Adipocyte (in vitro differentiated cells): ENCODE results near the gene LRMDA.

ENCODE experiments used
- DNase-seq: peaks from one replicate; pipeline ENCODE4 v3.0.0-alpha.2; 2015; ENCODE audit warnings: low read depth
- H3K27me3 ChIP-seq: replicated peaks from 2 replicates; pipeline ENCODE4 v1.7.0; 2013; ENCODE audit warnings: mild to moderate bottlenecking, low read length, moderate library complexity; ENCODE audit not compliant: control insufficient read depth, insufficient read depth
- H3K36me3 ChIP-seq: 2 replicates; pipeline ENCODE4 v1.7.0; 2013; ENCODE audit warnings: low read length, mild to moderate bottlenecking, moderate library complexity; ENCODE audit not compliant: control insufficient read depth, insufficient read depth, severe bottlenecking
- H3K4me1 ChIP-seq: 2 replicates; pipeline ENCODE4 v1.7.0; 2013; ENCODE audit warnings: mild to moderate bottlenecking, low read length, moderate library complexity; ENCODE audit not compliant: control insufficient read depth, insufficient read depth
- H3K4me3 ChIP-seq: 2 replicates; pipeline ENCODE4 v1.7.0; 2013; ENCODE audit warnings: mild to moderate bottlenecking, low read length, moderate library complexity
- H3K9ac ChIP-seq: 2 replicates; pipeline ENCODE4 v1.7.0; 2013; ENCODE audit warnings: mild to moderate bottlenecking, low read length, moderate library complexity
- H3K9me3 ChIP-seq: 2 replicates; pipeline ENCODE4 v1.7.0; 2013; ENCODE audit warnings: mild to moderate bottlenecking, low read length, moderate library complexity; ENCODE audit not compliant: control insufficient read depth

The LRMDA gene

DNA sequence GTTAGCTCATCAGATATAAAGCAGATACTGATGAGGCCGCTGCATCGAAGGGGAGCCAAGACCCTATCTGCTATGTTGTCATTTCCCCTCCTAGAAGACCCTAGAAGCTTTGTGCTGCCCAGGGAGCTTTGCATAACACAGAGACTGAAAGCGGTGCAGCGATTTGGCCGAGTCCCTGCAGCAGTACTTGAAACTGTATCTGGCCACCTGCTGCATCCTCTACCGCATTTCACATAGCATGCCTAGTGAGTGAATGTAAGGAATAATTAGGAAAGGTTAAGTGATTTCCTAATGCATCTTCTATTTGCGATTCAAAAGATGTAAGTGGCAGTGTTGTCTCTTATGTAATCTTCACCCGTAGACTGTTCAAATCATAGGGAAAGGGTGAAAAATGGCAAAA lies 106.7 kb downstream of the LRMDA start:
- no peaks in the 10 kb centered on the region for H3K36me3 ChIP-seq
- no peaks in the 10 kb centered on the region for H3K9me3 ChIP-seq
- no peak for DNase-seq
- peaks cover 25% of the 10 kb centered on the region for H3K4me1 ChIP-seq
- no peak overlapping the region for H3K4me3 ChIP-seq
- peaks cover 4% of the 10 kb centered on the region for H3K27me3 ChIP-seq
- no peak overlapping the region for H3K9ac ChIP-seq

GRCh38 chr10:75538765-75539164 lies 107.3 kb downstream of the LRMDA start:
- Histone ChIP-seq H3K9me3 (no peaks in the 10 kb centered on the region), H3K27me3 (peaks cover 4% of the 10 kb centered on the region), H3K4me3 (no peak overlapping the region), H3K36me3 (no peaks in the 10 kb centered on the region), H3K4me1 (peaks cover 31% of the 10 kb centered on the region), H3K9ac (no peak overlapping the region)
- no peak for DNase-seq

GRCh38 chr10:75540357-75540966 lies 109.0 kb downstream of the LRMDA start:
- Histone ChIP-seq H3K9ac (peak overlapping the region; percentile 59), H3K4me3 (no peak overlapping the region), H3K4me1 (peaks cover 48% of the 10 kb centered on the region), H3K27me3 (peaks cover 4% of the 10 kb centered on the region), H3K36me3 (no peaks in the 10 kb centered on the region), H3K9me3 (no peaks in the 10 kb centered on the region)
- DNase-seq = no peak

- H3K27me3 ChIP-seq = peaks cover 4% of the 10 kb centered on the region
- H3K9me3 ChIP-seq = no peaks in the 10 kb centered on the region
- peak overlapping the region; percentile 59 for H3K9ac ChIP-seq
- H3K4me1 ChIP-seq = peaks cover 52% of the 10 kb centered on the region
- H3K4me3 ChIP-seq = no peak overlapping the region
- no peak for DNase-seq
- no peaks in the 10 kb centered on the region for H3K36me3 ChIP-seq
Observed at GRCh38 chr10:75540981-75541380, 109.6 kb downstream of the LRMDA start.

DNA sequence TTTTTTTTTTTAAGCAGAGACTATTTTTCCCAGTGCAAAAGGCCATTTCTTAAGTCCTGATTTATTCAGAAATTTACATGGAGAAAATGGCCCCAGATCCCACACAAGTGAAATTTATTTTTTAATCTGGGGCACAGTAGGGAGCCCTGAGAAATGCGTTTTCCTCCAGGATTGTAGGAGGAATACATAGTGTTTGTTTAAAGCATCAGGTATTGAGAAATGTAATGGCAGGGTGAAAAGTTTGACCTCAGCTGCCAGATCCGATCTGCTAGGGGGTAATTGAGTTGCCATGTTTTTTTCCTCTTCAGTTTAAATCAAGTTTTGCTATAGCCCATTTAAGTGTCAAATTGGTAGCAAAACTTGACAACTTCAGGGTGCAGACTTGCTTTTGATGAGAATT lies 110.0 kb downstream of the LRMDA start:
- DNase-seq = no peak
- H3K27me3 ChIP-seq = peaks cover 4% of the 10 kb centered on the region
- peak overlapping the region; percentile 19 for H3K4me3 ChIP-seq
- H3K9me3 ChIP-seq = no peaks in the 10 kb centered on the region
- H3K36me3 ChIP-seq = no peaks in the 10 kb centered on the region
- H3K4me1 ChIP-seq = peaks cover 56% of the 10 kb centered on the region
- H3K9ac ChIP-seq = peak overlapping the region; percentile 59

GRCh38 chr10:75542084-75542483 lies 110.7 kb downstream of the LRMDA start:
- H3K9me3 ChIP-seq = no peaks in the 10 kb centered on the region
- H3K36me3 ChIP-seq = no peaks in the 10 kb centered on the region
- H3K9ac ChIP-seq = peak overlapping the region; percentile 59
- no peak for DNase-seq
- H3K4me1 ChIP-seq = peaks cover 61% of the 10 kb centered on the region
- peaks cover 4% of the 10 kb centered on the region for H3K27me3 ChIP-seq
- peak overlapping the region; percentile 19 for H3K4me3 ChIP-seq

- Histone ChIP-seq H3K36me3 (no peaks in the 10 kb centered on the region), H3K9me3 (no peaks in the 10 kb centered on the region), H3K4me3 (peak overlapping the region; percentile 19), H3K27me3 (peaks cover 4% of the 10 kb centered on the region), H3K9ac (peak overlapping the region; percentile 59), H3K4me1 (peaks cover 69% of the 10 kb centered on the region)
- peak; percentile 71 for DNase-seq
Observed at GRCh38 chr10:75542906-75543305, 111.5 kb downstream of the LRMDA start.

DNA sequence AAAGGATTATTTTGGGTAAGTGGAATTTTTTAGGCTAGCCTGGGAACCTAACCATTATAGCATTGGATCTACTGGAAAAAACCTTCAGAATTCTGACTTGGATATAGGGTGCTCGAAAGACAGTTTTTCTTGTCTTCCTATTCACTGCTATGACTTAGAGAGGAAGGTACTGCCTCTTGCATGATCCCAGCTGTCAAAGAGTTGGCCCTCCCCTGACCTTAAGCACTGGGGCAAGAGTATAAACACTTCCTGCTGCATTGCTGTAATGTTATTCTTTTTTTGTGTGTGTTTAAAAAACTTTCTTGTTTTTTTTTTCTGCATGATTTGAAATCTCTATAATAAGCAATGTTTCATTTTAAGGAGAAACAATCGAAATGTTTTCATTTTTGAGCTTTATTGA lies 113.0 kb downstream of the LRMDA start:
- no peak overlapping the region for H3K4me3 ChIP-seq

GRCh38 chr10:75544993-75545706 lies 113.7 kb downstream of the LRMDA start:
- H3K9ac ChIP-seq = no peak overlapping the region
- peaks cover 75% of the 10 kb centered on the region for H3K4me1 ChIP-seq
- no peaks in the 10 kb centered on the region for H3K9me3 ChIP-seq
- no peaks in the 10 kb centered on the region for H3K36me3 ChIP-seq
- H3K27me3 ChIP-seq = no peaks in the 10 kb centered on the region
- DNase-seq = no peak
- no peak overlapping the region for H3K4me3 ChIP-seq

More for the DNA sequence above, 113.0 kb downstream of the LRMDA start:
- no peak for DNase-seq
- no peak overlapping the region for H3K9ac ChIP-seq
- H3K27me3 ChIP-seq = no peaks in the 10 kb centered on the region
- no peaks in the 10 kb centered on the region for H3K36me3 ChIP-seq
- H3K9me3 ChIP-seq = no peaks in the 10 kb centered on the region
- peaks cover 75% of the 10 kb centered on the region for H3K4me1 ChIP-seq

GRCh38 chr10:75546004-75546403 lies 114.6 kb downstream of the LRMDA start:
- peaks cover 69% of the 10 kb centered on the region for H3K4me1 ChIP-seq
- no peak overlapping the region for H3K4me3 ChIP-seq
- H3K36me3 ChIP-seq = no peaks in the 10 kb centered on the region
- DNase-seq = peak; percentile 12
- H3K27me3 ChIP-seq = no peaks in the 10 kb centered on the region
- no peaks in the 10 kb centered on the region for H3K9me3 ChIP-seq
- H3K9ac ChIP-seq = no peak overlapping the region

DNA sequence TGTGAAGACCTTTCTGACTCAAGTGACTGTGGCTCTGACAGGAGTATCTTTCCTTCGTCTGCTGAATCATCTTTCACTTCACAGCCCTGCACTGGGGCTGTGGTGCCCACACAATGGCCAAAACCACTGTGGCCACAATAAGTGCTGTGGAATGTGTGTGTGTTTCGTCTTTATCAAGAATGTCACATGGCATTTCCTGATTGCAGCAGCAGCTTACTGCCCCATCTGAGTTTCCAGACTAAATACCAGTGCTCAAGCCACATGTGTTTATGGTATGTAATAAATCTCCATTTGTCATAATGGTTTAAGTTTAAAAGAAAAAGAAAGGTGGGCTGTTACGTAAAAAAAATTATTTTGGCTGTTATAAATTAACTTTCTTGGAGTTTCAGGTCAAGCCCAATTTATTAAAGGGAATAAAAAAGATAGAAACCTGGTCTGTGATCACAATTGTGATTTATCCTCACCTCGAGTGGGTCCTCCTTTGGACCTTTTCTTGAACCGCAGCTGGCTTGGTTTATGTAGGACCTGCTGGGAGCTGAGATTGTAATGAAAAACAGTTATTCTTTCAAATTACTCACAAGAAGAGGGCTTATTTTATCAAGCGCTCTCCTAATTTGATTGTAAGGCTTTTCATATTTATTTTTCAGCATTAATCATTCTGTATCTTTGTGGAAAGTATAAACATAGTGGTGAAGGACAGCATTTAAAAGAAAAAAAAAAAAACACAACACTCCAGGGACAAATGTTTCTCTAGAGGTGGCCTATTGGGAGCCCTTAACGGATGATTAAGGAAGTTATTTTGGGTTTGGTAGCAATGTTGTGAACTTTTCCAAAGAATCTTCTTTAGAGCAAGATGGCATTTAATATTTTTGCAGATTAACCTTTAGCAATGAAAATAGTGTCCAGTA lies 116.2 kb downstream of the LRMDA start:
- H3K9ac ChIP-seq = no peak overlapping the region
- no peaks in the 10 kb centered on the region for H3K36me3 ChIP-seq
- H3K27me3 ChIP-seq = no peaks in the 10 kb centered on the region
- peaks cover 52% of the 10 kb centered on the region for H3K4me1 ChIP-seq
- peaks cover 8% of the 10 kb centered on the region for H3K9me3 ChIP-seq
- peak; percentile 61 for DNase-seq
- no peak overlapping the region for H3K4me3 ChIP-seq
